Endothelial cell of umbilical vein (primary cell): ENCODE data around the gene TMEM151A. TPM values are rescaled to one million over a fixed set of nuclear protein-coding genes. Genes with fewer than 3 reads are reported as not detected.
A peak's percentile ranks its signal among the peaks of the same experiment; 100 is the strongest.

Source experiments
- BruUV-seq: library from RNA; stranded (reverse); fragments of 400-500 nt; replicated peaks from 2 replicates; lab custom pipeline; 2021; lab: Mats Ljungman, UMichigan
- CTCF ChIA-PET: fragments of 300-600, 350-600 bp; sonication (Branson Sonifier 250); formaldehyde crosslinking; loops from one replicate; lab custom pipeline; 2021; ENCODE audit warnings: antibody characterized with exemption, inconsistent platforms; lab: Charles Lee
- POLR2A ChIA-PET: fragments of 300-600, 350-600 bp; sonication (Branson Sonifier 250); formaldehyde crosslinking; loops from one replicate; lab custom pipeline; 2021; ENCODE audit warnings: antibody characterized with exemption, inconsistent platforms; lab: Charles Lee
- DNase-seq: peaks from one replicate; pipeline ENCODE4 v3.0.0-alpha.2; 2011; ENCODE audit warnings: low read depth, low spot score
- FAIRE-seq: peaks from 2 replicates; lab custom pipeline; 2011; peaks lifted over from hg19 to GRCh38; lab: Jason Lieb, UNC
- H2AFZ ChIP-seq: 2 replicates; pipeline ENCODE4 v1.6.0; 2012; ENCODE audit warnings: low read depth, low read length, control low read depth, inconsistent platforms
- H3K27ac ChIP-seq: 2 replicates; pipeline ENCODE4 v1.5.1; 2011; ENCODE audit warnings: low read depth, mild to moderate bottlenecking, control low read depth, low read length, moderate library complexity; ENCODE audit not compliant: insufficient read depth
- H3K27me3 ChIP-seq, 2 experiments: 2 replicates each; pipeline versions ENCODE4 v1.6.0 to v1.6.1; 2011; ENCODE audit warnings: low read length in 2 of 2, mixed read lengths in 1 of 2; ENCODE audit not compliant: control insufficient read depth in 2 of 2, insufficient read depth in 2 of 2
- H3K36me3 ChIP-seq, 2 experiments: 2 replicates in 1 of 2; 3 replicates in 1 of 2; pipeline ENCODE4 v1.5.1; 2011; ENCODE audit warnings: low read length in 2 of 2, mild to moderate bottlenecking in 1 of 2, moderate library complexity in 1 of 2; ENCODE audit not compliant: control insufficient read depth in 2 of 2, insufficient read depth in 2 of 2; ENCODE audit errors: extremely low read depth in 1 of 2
- H3K4me1 ChIP-seq: 3 replicates; pipeline ENCODE4 v1.5.1; 2011; ENCODE audit warnings: mild to moderate bottlenecking, low read length; ENCODE audit not compliant: control insufficient read depth, insufficient read depth; ENCODE audit errors: extremely low read depth
- H3K4me2 ChIP-seq: 2 replicates; pipeline ENCODE4 v1.6.1; 2011; ENCODE audit warnings: low read length, control low read depth, mixed read lengths; ENCODE audit not compliant: insufficient read depth
- H3K4me3 ChIP-seq, 3 experiments: fragments of 200-600 bp in 1 of 3; sonication (generic), shearing (Covaris generic) in 1 of 3; replicated peaks in 1 of 3; 2 replicates each; pipeline ENCODE4 v1.5.1; 2011 to 2016; ENCODE audit warnings: control low read depth in 3 of 3, low read length in 3 of 3, mild to moderate bottlenecking in 2 of 3, inconsistent platforms in 1 of 3, low read depth in 1 of 3, moderate library complexity in 1 of 3; ENCODE audit not compliant: insufficient read depth in 1 of 3
- H3K79me2 ChIP-seq: 2 replicates; pipeline ENCODE4 v1.6.0; 2012; ENCODE audit warnings: low read length, inconsistent platforms; ENCODE audit not compliant: control insufficient read depth, insufficient read depth
- H3K9ac ChIP-seq: replicated peaks from 2 replicates; pipeline ENCODE3; 2011; ENCODE audit warnings: low read length, control low read depth; ENCODE audit not compliant: insufficient read depth; ENCODE audit errors: extremely low read depth
- H3K9me1 ChIP-seq: replicated peaks from 3 replicates; pipeline ENCODE4 v1.6.0; 2011; ENCODE audit warnings: mild to moderate bottlenecking, low read length; ENCODE audit not compliant: control insufficient read depth, insufficient read depth; ENCODE audit errors: extremely low read depth
- H3K9me3 ChIP-seq: replicated peaks from 2 replicates; pipeline ENCODE4 v1.5.1; 2012; ENCODE audit warnings: low read length, inconsistent platforms; ENCODE audit not compliant: control insufficient read depth, insufficient read depth
- H4K20me1 ChIP-seq: replicated peaks from 2 replicates; pipeline ENCODE3; 2011; ENCODE audit warnings: mild to moderate bottlenecking, low read length; ENCODE audit not compliant: control insufficient read depth, insufficient read depth; ENCODE audit errors: extremely low read depth
- EZH2 ChIP-seq: IDR thresholded peaks from 2 replicates; pipeline ENCODE4 v1.6.1; 2012; ENCODE audit warnings: borderline replicate concordance, low read depth, mild to moderate bottlenecking, moderate library complexity, low read length, inconsistent platforms; ENCODE audit not compliant: severe bottlenecking
- JUN ChIP-seq: IDR thresholded peaks from 2 replicates; pipeline ENCODE4 v1.6.1; 2011; ENCODE audit warnings: borderline replicate concordance, low read depth; ENCODE audit not compliant: insufficient read length, insufficient read depth
- POLR2A ChIP-seq: IDR thresholded peaks from 2 replicates; pipeline ENCODE4 v1.6.1; 2012; ENCODE audit warnings: low read depth, mild to moderate bottlenecking, control low read depth, low read length
- POLR2AphosphoS5 ChIP-seq: IDR thresholded peaks from 2 replicates; pipeline ENCODE4 v1.6.1; 2012; ENCODE audit warnings: low read depth, mild to moderate bottlenecking, control low read depth, low read length, moderate library complexity; ENCODE audit not compliant: insufficient read depth
- dilution Hi-C: fragments of 300-500 bp; cut with MboI; formaldehyde crosslinking; loops from one replicate; pipeline ENCODE4 v1.15.0; 2019; ENCODE audit warnings: low sequenced_read_pairs; ENCODE audit not compliant: extremely low pct_ligation_motif_present
- intact Hi-C: fragments of 100-400 bp; cut with micrococcal nuclease; formaldehyde crosslinking; loops from one replicate; pipeline ENCODE4 v1.10.0; 2022
- polyA plus RNA-seq, 4 experiments: library from polyadenylated mRNA; depleted of rRNA in 3 of 4; stranded (reverse) in 3 of 4; unstranded in 1 of 4; fragments of >200 nt; gene quantifications; 2 replicates each; pipeline versions ENCODE4 v1.2.1 to v1.2.3, GENCODE V29; 2011 to 2012; ENCODE audit warnings: missing spikeins in 1 of 4
- total RNA-seq: library from RNA; stranded (reverse); gene quantifications from 2 replicates; pipeline ENCODE4 v1.2.3, GENCODE V29; 2021
- TF ChIP-seq, protein P1 (sequence below), 2 donors: IDR thresholded peaks; 1 replicate in 1 of 2; 2 replicates in 1 of 2; pipeline ENCODE4 v1.5.1; 2011; ENCODE audit warnings: low read length in 2 of 2, mild to moderate bottlenecking in 2 of 2, moderate library complexity in 2 of 2, control low read depth in 1 of 2, inconsistent platforms in 1 of 2, low read depth in 1 of 2; ENCODE audit not compliant: insufficient read depth in 1 of 2; ENCODE audit errors: extremely low read depth in 1 of 2
- TF ChIP-seq, protein P2 (sequence below): IDR thresholded peaks from 2 replicates; pipeline ENCODE4 v1.6.1; 2011; ENCODE audit not compliant: insufficient read depth, insufficient read length

The TMEM151A gene
- total and polyA plus RNA-seq, 2 donors (not counting 3 experiments of a cell fraction or from before 2014, with no cell fraction given): not detected

DNA sequence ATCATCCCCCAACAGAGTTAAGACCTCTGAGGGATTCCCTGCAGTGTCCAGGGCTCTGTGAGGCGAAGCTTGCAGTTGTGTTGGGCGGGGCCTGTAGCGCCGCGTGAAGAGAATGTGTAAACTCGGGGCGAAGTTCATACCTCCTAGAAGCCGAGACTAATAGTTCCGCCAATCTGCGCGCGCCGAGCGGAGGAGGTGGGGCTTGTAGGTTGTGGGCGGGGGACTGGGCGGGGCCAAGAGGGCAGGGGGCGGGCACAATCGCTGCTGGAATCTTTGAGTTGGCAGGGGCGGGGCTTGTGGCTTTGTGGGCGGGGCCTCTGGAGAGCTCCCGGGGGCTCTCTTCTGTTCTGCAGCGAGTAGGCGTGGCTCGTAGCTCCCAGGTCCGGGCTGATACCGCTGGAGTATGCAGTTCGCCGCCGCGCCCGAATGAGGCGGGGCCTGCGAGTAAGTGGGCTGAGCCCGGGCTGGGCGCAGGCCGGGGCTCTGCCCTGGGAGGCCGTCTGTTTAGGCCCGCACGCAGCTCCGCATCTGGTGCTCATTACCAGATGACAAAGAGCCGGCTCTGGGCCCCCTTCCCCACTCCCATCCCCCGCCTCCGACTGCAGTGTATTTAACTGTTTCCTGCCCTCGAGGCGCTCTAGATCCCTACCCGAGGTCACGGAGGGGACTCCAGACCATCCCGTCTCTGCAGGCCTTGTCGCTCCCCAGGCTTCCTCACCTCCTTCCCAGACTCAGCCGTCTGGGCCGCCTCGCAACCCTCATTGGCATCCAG lies 21.0 kb downstream of the TMEM151A start:
- H3K4me3 ChIP-seq: peak overlapping the region; percentile 35 to 82 (median 79)
- intact Hi-C loops: loop anchor here (1.0 to 5.0 kb wide), 6 partner anchors 16 to 125 kb away; partner anchors contain the start of genes BRMS1, MRPL11, RIN1 and YIF1A
- H2AFZ ChIP-seq: peak overlapping the region; percentile 99
- DNase-seq (peak; percentile 94), FAIRE-seq (peak; percentile 97)
- peak overlapping the region; percentile 56 for H3K9ac ChIP-seq
- TF ChIP-seq JUN (no peak), POLR2A (no peak), POLR2AphosphoS5 (peak; percentile 28), EZH2 (no peak)
- TF ChIP-seq, protein P1, sequence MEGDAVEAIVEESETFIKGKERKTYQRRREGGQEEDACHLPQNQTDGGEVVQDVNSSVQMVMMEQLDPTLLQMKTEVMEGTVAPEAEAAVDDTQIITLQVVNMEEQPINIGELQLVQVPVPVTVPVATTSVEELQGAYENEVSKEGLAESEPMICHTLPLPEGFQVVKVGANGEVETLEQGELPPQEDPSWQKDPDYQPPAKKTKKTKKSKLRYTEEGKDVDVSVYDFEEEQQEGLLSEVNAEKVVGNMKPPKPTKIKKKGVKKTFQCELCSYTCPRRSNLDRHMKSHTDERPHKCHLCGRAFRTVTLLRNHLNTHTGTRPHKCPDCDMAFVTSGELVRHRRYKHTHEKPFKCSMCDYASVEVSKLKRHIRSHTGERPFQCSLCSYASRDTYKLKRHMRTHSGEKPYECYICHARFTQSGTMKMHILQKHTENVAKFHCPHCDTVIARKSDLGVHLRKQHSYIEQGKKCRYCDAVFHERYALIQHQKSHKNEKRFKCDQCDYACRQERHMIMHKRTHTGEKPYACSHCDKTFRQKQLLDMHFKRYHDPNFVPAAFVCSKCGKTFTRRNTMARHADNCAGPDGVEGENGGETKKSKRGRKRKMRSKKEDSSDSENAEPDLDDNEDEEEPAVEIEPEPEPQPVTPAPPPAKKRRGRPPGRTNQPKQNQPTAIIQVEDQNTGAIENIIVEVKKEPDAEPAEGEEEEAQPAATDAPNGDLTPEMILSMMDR (IDR thresholded peaks at IDR 0.05; ENCODE audit: extremely low read depth in 1 of 2, insufficient read depth in 1 of 2, low read depth in 1 of 2, low read length in 2 of 2): no peak
- TF ChIP-seq, protein P2, sequence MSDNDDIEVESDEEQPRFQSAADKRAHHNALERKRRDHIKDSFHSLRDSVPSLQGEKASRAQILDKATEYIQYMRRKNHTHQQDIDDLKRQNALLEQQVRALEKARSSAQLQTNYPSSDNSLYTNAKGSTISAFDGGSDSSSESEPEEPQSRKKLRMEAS: no peak
- no peaks in the 10 kb centered on the region for H4K20me1 ChIP-seq
- ChIA-PET CTCF (interaction anchor here (0.6 to 9.5 kb wide), 17 partner anchors 9 to 149 kb away, joined by 3 to 225 read pairs (median 8); partner anchors contain the start of genes MRPL11, RIN1, TMEM151A and YIF1A), POLR2A (interaction anchor here (0.8 to 2.1 kb wide), 2 partner anchors 12 to 24 kb away, joined by 4 to 8 read pairs; partner anchors contain the start of gene YIF1A)
- no peaks in the 10 kb centered on the region for H3K9me1 ChIP-seq
- dilution Hi-C loops: no loop called here
- peaks cover 0 to 8% of the 10 kb centered on the region in 2 experiments for H3K27me3 ChIP-seq
- H3K36me3 ChIP-seq: no peaks in the 10 kb centered on the region
- H3K79me2 ChIP-seq: no peaks in the 10 kb centered on the region
- peaks cover 4% of the 10 kb centered on the region for H3K4me1 ChIP-seq
- H3K9me3 ChIP-seq: no peaks in the 10 kb centered on the region
- no TSS peak for BruUV-seq
- H3K4me2 ChIP-seq: peak overlapping the region; percentile 93
- peak overlapping the region; percentile 52 for H3K27ac ChIP-seq
